Measurements from ENCODE around the gene ARF6. TPM values are rescaled to one million over a fixed set of nuclear protein-coding genes. Genes with fewer than 3 reads are reported as not detected.
"Not testable (repeated sequence)": the region's sequence is repeated elsewhere in the genome, so short reads cannot be mapped to it uniquely, and the experiment has no call there.

Gene ARF6
- total RNA-seq, 2 experiments from 2014 or later, result 171 to 190 TPM

DNA sequence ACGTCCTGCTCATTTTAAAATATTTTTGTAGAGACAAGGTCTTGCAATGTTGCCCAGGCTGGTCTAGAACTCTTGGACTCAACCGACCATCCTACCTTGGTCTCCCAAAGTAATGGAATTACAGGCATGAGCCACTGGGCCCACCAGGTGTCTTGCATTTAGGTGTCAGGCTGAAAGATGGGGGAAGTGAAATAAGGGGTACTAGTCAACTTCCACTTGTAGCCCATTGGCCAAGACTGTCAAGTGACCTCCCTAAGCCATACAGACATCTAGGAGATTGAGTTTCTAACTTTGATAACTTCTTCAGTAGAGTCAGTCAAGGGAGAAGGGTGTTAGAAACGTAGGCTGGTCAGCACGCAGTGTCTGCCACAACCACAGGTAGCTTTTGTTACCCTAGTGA is 32.0 kb downstream of the ARF6 start:
- H3K27ac Mint-ChIP-seq, result no peak overlapping the region
- H3K4me3 Mint-ChIP-seq, result no peak overlapping the region
- no peaks in the 10 kb centered on the region for H3K27me3 Mint-ChIP-seq
- ATAC-seq (no peak), DNase-seq (no peak)
- CTCF ChIA-PET, result no interaction called here
- peaks cover under 1% of the 10 kb centered on the region for H3K36me3 Mint-ChIP-seq
- H3K9me3 Mint-ChIP-seq (ENCODE audit: low read depth), result no peaks in the 10 kb centered on the region
- H3K4me1 Mint-ChIP-seq, result peaks cover 6% of the 10 kb centered on the region

DNA sequence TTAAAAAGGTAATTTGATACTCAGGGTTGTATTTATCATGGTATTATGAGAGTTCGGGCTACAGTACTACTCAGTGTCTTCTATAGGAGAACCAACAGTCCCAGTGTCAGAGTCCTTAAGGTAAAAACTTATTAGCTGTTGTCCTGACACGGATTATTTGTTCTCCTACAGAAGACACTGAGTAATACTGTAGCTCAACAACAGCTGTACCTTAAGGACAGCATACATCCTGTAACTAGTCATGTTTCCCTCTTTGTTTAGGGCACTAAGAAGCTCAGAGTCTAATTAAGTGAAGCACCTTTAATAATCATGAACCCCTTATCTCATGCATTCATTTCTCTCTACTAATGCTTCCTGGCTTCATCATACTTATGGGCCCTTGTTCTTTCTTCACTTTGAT is 33.9 kb downstream of the ARF6 start:
- Mint-ChIP-seq H3K36me3 (peaks cover 2% of the 10 kb centered on the region), H3K27ac (no peak overlapping the region), H3K4me3 (no peak overlapping the region), H3K27me3 (no peaks in the 10 kb centered on the region), H3K4me1 (peaks cover 7% of the 10 kb centered on the region), H3K9me3 (ENCODE audit: low read depth) (no peaks in the 10 kb centered on the region)
- CTCF ChIA-PET, result interaction anchor here (0.7 to 1.1 kb wide), 2 partner anchors 11 to 19 kb away, joined by 3 read pairs; no protein-coding TSS in a partner anchor
- no peak for DNase-seq
- ATAC-seq, result no peak

DNA sequence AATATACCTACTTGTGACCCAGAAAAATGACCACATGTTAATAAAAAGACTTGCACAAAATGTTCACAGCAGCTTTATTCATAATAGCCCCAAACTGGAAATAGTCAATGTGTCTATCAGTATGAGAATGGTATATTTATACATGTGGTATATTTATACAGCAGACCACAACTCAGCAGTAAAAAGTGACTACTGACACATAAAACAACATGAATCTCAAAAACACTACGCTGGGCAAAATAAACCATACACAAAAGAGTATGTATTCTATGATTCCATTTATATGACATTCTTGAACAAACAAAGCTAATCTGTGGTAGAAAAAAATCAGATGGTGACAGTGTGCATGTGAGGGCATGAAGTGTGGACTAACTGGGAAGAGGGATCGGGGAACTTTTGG is 35.1 kb downstream of the ARF6 start:
- Mint-ChIP-seq H3K27ac (no peak overlapping the region), H3K9me3 (ENCODE audit: low read depth) (no peaks in the 10 kb centered on the region), H3K36me3 (peaks cover 4% of the 10 kb centered on the region), H3K4me1 (peaks cover 7% of the 10 kb centered on the region), H3K4me3 (no peak overlapping the region), H3K27me3 (no peaks in the 10 kb centered on the region)
- DNase-seq (no peak), ATAC-seq (no peak)
- CTCF ChIA-PET, result interaction anchor here (1.3 kb wide), 1 partner anchor 73 kb away, joined by 3 read pairs; no protein-coding TSS in a partner anchor

DNA sequence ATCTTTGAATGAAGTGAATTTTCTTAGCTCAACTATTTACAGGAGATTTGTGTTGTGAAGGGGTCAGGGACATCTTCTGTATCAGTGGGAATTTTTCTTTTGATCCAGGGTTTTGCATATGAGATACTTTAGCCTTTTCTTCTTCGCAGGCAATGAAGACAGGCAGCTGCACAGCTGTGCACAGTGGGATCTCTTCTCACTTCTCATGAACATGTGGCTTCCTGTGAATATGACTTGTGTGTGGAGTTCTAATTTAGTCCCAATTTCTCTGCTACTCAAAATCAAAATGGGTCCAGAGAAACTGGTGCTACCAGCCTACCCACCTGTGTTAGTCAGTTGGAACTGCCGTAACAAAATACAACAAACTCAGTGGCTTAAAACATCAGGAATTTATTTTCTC is 37.8 kb downstream of the ARF6 start:
- CTCF ChIA-PET, result interaction anchor here (1.1 kb wide), 1 partner anchor 10 kb away, joined by 3 read pairs; no protein-coding TSS in a partner anchor

GRCh38 chr14:49931523-49931922 is 38.6 kb downstream of the ARF6 start:
- ATAC-seq (no peak), DNase-seq (no peak)
- CTCF ChIA-PET, result interaction anchor here (0.8 kb wide), 1 partner anchor 12 kb away, joined by 3 read pairs; no protein-coding TSS in a partner anchor
- H3K36me3 Mint-ChIP-seq, result peaks cover 10% of the 10 kb centered on the region
- H3K27me3 Mint-ChIP-seq, result no peaks in the 10 kb centered on the region
- H3K4me3 Mint-ChIP-seq, result no peak overlapping the region
- H3K27ac Mint-ChIP-seq, result no peak overlapping the region
- H3K9me3 Mint-ChIP-seq (ENCODE audit: low read depth), result peaks cover 2% of the 10 kb centered on the region
- H3K4me1 Mint-ChIP-seq, result peaks cover 13% of the 10 kb centered on the region

More for the DNA sequence above, 37.8 kb downstream of the ARF6 start:
- Mint-ChIP-seq H3K36me3 (peaks cover 4% of the 10 kb centered on the region), H3K27me3 (no peaks in the 10 kb centered on the region), H3K4me3 (no peak overlapping the region), H3K4me1 (peaks cover 7% of the 10 kb centered on the region), H3K9me3 (ENCODE audit: low read depth) (no peaks in the 10 kb centered on the region), H3K27ac (no peak overlapping the region)
- DNase-seq, result no peak
- ATAC-seq, result no peak

GRCh38 chr14:49933128-49933527 is 40.2 kb downstream of the ARF6 start:
- H3K36me3 Mint-ChIP-seq, result peaks cover 19% of the 10 kb centered on the region
- no peak for ATAC-seq

GRCh38 chr14:49933704-49934103 is 40.8 kb downstream of the ARF6 start:
- Mint-ChIP-seq H3K4me3 (no peak overlapping the region), H3K27me3 (no peaks in the 10 kb centered on the region), H3K9me3 (ENCODE audit: low read depth) (peaks cover 10% of the 10 kb centered on the region), H3K27ac (no peak overlapping the region), H3K4me1 (peaks cover 13% of the 10 kb centered on the region), H3K36me3 (peaks cover 23% of the 10 kb centered on the region)
- DNase-seq (no peak), ATAC-seq (no peak)
- CTCF ChIA-PET, result no interaction called here

More at GRCh38 chr14:49933128-49933527, 40.2 kb downstream of the ARF6 start:
- no peaks in the 10 kb centered on the region for H3K27me3 Mint-ChIP-seq
- DNase-seq, result no peak
- no peak overlapping the region for H3K4me3 Mint-ChIP-seq
- peaks cover 7% of the 10 kb centered on the region for H3K9me3 Mint-ChIP-seq (ENCODE audit: low read depth)
- H3K27ac Mint-ChIP-seq, result no peak overlapping the region
- H3K4me1 Mint-ChIP-seq, result peaks cover 13% of the 10 kb centered on the region
- CTCF ChIA-PET, result no interaction called here

DNA sequence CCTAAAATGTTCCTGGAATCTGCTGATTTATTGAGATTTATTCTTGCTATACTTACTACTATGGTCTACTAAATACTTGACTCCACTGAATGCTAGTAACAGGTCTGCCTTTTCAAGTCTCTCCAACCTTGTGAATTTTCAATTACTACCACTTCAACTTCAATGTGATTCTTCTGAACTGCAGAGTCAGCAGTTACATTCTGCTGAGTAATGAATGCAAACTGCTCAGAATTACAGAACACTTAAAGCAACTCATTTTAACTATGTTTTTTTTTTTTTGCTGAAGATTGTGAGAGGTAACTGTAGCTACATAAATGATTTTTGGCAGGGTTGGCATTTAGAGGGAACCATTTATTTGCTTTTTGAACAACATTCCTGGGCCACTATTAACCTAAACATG is 41.8 kb downstream of the ARF6 start:
- DNase-seq, result no peak
- H3K9me3 Mint-ChIP-seq (ENCODE audit: low read depth), result peaks cover 12% of the 10 kb centered on the region
- H3K36me3 Mint-ChIP-seq, result peaks cover 28% of the 10 kb centered on the region
- no peak overlapping the region for H3K27ac Mint-ChIP-seq
- no peak for ATAC-seq
- peaks cover 16% of the 10 kb centered on the region for H3K4me1 Mint-ChIP-seq
- no peaks in the 10 kb centered on the region for H3K27me3 Mint-ChIP-seq
- H3K4me3 Mint-ChIP-seq, result no peak overlapping the region
- CTCF ChIA-PET, result no interaction called here

DNA sequence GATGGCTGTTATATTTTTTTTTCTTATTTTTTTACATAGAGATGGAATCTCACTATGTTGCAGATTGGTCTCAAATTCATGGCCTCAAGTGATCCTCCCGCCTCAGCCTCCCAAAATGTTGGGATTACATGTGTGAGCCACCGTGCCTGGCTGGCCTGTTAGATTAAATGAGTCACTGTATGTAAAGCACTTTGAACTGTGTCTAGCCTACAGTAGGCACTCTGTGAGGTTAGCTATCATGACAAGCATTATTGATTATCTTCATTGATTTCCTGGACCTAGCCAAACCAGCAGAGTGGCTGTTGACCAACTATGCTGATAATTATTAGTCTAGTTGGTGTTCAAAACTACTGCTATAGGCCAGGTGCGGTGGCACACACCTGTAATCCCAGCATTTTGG is 42.6 kb downstream of the ARF6 start:
- ATAC-seq (no peak), DNase-seq (no peak)
- CTCF ChIA-PET, result no interaction called here
- H3K27me3 Mint-ChIP-seq, result no peaks in the 10 kb centered on the region
- H3K4me3 Mint-ChIP-seq, result no peak overlapping the region
- H3K4me1 Mint-ChIP-seq, result peaks cover 24% of the 10 kb centered on the region
- no peak overlapping the region for H3K27ac Mint-ChIP-seq
- H3K9me3 Mint-ChIP-seq (ENCODE audit: low read depth), result peaks cover 12% of the 10 kb centered on the region
- peaks cover 31% of the 10 kb centered on the region for H3K36me3 Mint-ChIP-seq

DNA sequence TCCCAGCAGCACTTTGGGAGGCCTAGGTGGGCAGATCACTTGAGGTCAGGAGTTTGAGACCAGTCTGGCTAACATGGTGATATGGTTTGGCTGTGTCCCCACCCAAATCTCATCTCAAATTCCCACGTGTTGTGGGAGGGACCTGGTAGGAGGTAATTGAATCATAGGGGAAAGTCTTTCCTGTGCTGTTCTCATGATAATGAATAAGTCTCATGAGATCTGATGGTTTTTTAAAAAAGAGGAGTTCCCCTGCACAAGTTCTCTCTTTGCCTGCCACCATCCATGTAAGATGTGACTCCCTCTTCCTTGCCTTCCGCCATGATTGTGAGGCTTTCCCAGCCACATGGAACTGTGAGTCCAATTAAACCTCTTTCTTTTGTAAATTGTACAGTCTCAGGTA is 43.4 kb downstream of the ARF6 start:
- Mint-ChIP-seq H3K4me1 (peaks cover 27% of the 10 kb centered on the region), H3K9me3 (ENCODE audit: low read depth) (peaks cover 12% of the 10 kb centered on the region), H3K36me3 (peaks cover 32% of the 10 kb centered on the region), H3K27ac (peak overlapping the region; percentile 52)
- DNase-seq, H3K27me3 Mint-ChIP-seq, H3K4me3 Mint-ChIP-seq, ATAC-seq, CTCF ChIA-PET: not testable (repeated sequence)

DNA sequence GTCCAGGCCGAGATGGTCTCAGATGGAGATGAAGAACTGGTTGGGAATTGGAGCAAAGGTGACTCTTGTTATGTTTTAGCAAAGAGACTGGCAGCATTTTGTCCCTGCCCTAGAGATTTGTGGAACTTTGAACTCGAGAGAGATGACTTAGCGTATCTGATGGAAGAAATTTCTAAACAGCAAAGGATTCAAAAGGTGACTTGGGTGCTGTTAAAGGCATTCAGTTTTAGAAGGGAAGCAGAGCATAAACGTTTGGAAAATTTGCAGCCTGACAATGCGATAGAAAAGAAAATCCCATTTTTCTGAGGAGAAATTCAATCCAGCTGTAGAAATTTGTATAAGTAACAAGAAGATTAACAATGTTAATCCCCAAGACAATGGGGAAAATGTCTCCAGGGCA is 44.0 kb downstream of the ARF6 start:
- CTCF ChIA-PET, ATAC-seq, H3K27ac Mint-ChIP-seq, H3K27me3 Mint-ChIP-seq, H3K4me3 Mint-ChIP-seq, DNase-seq: not testable (repeated sequence)
- H3K9me3 Mint-ChIP-seq (ENCODE audit: low read depth), result peaks cover 12% of the 10 kb centered on the region
- H3K36me3 Mint-ChIP-seq, result peaks cover 32% of the 10 kb centered on the region
- peaks cover 30% of the 10 kb centered on the region for H3K4me1 Mint-ChIP-seq

DNA sequence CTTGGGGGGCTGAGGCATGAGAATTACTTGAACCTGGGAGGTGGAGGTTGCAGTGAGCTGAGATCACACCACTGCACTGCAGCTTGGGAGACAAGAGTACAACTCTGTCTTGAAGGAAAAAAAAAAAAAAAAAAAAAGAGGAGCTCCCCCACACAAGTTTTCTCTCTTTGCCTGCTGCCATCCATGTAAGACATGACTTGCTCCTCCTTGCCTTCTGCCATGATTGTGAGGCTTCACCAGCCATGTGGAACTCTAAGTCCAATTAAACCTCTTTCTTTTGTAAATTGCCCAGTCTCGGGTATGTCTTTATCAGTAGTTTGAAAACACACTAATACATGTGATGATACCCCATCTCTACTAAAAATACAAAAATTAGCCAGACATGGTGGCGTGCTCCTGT is 46.3 kb downstream of the ARF6 start:
- not testable (repeated sequence) for H3K27me3 Mint-ChIP-seq, DNase-seq, H3K4me3 Mint-ChIP-seq, ATAC-seq, H3K27ac Mint-ChIP-seq
- Mint-ChIP-seq H3K4me1 (peaks cover 42% of the 10 kb centered on the region), H3K36me3 (peaks cover 46% of the 10 kb centered on the region), H3K9me3 (ENCODE audit: low read depth) (peaks cover 19% of the 10 kb centered on the region)
- CTCF ChIA-PET, result interaction anchor here (1.0 to 1.4 kb wide), 3 partner anchors 40 to 305 kb away, joined by 3 read pairs; no protein-coding TSS in a partner anchor

DNA sequence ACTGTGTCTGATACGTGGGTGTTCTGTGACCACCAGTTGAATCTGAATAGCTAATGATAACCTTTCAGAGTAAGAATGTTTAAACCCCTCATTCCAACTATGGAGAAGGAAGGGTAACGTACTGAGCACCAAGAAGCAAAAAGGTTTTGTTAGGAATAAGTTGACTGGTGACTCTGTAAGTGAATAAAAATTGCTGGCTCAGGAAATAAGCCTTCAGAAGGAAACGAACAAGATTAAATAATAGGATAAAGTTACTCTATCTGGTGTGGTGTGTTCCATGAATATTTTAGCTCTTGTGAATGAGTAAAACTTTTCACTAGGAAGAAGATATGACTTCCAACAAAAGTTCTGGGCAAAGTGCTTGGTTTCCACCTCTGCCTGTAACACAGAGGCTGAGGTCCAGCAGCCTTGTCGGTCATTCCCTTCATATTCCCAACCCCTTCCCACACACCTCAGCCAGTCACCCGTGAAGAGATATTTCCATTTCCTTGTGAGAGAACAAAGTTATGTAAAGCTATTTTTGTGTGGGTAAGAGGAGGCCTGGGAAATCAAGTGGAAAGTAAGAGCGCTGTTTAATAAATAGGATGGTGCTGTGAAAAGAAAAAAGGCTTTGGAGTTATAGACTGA is 47.1 kb downstream of the ARF6 start:
- H3K36me3 Mint-ChIP-seq, result peaks cover 46% of the 10 kb centered on the region
- no peak for ATAC-seq
- peaks cover 46% of the 10 kb centered on the region for H3K4me1 Mint-ChIP-seq
- no peaks in the 10 kb centered on the region for H3K27me3 Mint-ChIP-seq
- CTCF ChIA-PET, result interaction anchor here (1.0 to 2.0 kb wide), 8 partner anchors 11 to 306 kb away, joined by 3 to 10 read pairs (median 3); no protein-coding TSS in a partner anchor
- peaks cover 19% of the 10 kb centered on the region for H3K9me3 Mint-ChIP-seq (ENCODE audit: low read depth)
- no peak for DNase-seq
- H3K27ac Mint-ChIP-seq, result peak overlapping the region; percentile 61
- no peak overlapping the region for H3K4me3 Mint-ChIP-seq

DNA sequence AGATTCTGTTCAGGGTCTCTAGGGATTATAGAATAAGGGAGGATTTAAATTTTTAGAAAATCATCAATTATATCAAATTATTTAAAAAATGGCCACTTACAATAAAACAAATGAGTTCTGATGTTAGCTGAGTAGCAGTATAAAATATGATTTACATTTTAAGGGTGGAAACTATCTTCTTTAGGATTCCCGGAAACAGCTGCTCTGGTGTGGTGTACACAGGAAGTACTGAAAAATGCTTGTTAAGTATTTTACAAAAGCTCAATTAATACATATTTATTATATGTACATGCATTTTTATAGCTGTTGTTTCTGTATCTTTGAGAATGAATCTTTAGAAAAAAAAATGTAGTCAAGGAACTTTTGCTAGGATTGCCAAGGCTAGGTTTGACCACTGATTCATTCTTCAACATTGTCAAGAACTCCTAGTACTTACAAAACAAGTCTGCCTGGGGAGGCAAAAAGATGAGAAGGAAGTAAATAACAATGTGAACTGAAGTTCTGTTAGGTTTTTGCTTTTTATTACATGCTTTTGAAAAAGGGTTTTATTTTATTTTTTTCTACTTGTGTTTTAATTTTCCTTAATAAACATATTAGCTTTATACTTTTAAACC is 48.0 kb downstream of the ARF6 start:
- CTCF ChIA-PET, result interaction anchor here (0.6 to 2.0 kb wide), 10 partner anchors 10 to 63 kb away, joined by 3 to 10 read pairs (median 3); no protein-coding TSS in a partner anchor
- ATAC-seq (peak; percentile 58), DNase-seq (peak; percentile 44)
- H3K9me3 Mint-ChIP-seq (ENCODE audit: low read depth), result peaks cover 19% of the 10 kb centered on the region
- H3K4me1 Mint-ChIP-seq, result peaks cover 54% of the 10 kb centered on the region
- H3K27me3 Mint-ChIP-seq, result no peaks in the 10 kb centered on the region
- H3K4me3 Mint-ChIP-seq, result no peak overlapping the region
- H3K36me3 Mint-ChIP-seq, result peaks cover 45% of the 10 kb centered on the region
- peak overlapping the region; percentile 78 for H3K27ac Mint-ChIP-seq
